Measurements from ENCODE around the gene S100A10.

DNA sequence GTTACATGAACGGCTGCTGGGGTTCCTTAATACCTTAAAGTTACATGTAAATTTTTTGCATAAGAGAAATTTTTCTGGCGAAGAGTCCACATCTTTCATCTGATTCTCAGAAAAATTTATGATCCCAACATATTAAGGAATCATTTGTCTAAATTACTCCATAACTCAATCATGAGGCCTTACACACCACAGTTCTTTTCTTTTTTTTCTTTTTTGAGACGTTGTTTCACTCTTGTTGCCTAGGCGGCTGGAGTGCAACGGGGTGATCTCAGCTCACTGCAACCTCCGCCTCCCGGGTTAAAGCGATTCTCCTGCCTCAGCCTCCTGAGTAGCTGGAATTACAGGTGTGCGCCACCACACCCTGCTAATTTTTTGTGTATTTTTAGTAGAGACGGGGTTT, 45.2 kb upstream of the S100A10 start:
- TF ChIP-seq CTCF (IDR thresholded peaks at IDR 0.05): no peak
- no peak for TF ChIP-seq POLR2A (IDR thresholded peaks at IDR 0.05)
